ENCODE measurements around the gene OR1N2.

- TF ChIP-seq, protein P1, sequence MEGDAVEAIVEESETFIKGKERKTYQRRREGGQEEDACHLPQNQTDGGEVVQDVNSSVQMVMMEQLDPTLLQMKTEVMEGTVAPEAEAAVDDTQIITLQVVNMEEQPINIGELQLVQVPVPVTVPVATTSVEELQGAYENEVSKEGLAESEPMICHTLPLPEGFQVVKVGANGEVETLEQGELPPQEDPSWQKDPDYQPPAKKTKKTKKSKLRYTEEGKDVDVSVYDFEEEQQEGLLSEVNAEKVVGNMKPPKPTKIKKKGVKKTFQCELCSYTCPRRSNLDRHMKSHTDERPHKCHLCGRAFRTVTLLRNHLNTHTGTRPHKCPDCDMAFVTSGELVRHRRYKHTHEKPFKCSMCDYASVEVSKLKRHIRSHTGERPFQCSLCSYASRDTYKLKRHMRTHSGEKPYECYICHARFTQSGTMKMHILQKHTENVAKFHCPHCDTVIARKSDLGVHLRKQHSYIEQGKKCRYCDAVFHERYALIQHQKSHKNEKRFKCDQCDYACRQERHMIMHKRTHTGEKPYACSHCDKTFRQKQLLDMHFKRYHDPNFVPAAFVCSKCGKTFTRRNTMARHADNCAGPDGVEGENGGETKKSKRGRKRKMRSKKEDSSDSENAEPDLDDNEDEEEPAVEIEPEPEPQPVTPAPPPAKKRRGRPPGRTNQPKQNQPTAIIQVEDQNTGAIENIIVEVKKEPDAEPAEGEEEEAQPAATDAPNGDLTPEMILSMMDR (IDR thresholded peaks at IDR 0.05) = no peak
- no peak for TF ChIP-seq POLR2A (IDR thresholded peaks at IDR 0.05)
- no peak for TF ChIP-seq POLR2AphosphoS5 (IDR thresholded peaks at IDR 0.05; ENCODE audit: insufficient read depth in 1 of 2, low read depth in 1 of 2)
Observed at GRCh38 chr9:122546196-122546595, 6.7 kb upstream of the OR1N2 start.
